SU-DHL-6 (cell line): ENCODE measurements around the gene YEATS4.

Experiments used
- CTCF ChIP-seq: fragments of 200-600 bp; sonication (generic); IDR thresholded peaks from one replicate; pipeline ENCODE4 v1.5.1; 2017; ENCODE audit warnings: antibody characterized with exemption, mild to moderate bottlenecking, low read length, moderate library complexity; ENCODE audit not compliant: insufficient read depth, poor library complexity, severe bottlenecking
- EZH2phosphoT487 ChIP-seq: fragments of 200-600 bp; sonication (generic), shearing (Covaris generic); conservative IDR thresholded peaks from 2 replicates; pipeline ENCODE4 v1.6.1; 2018; ENCODE audit warnings: mild to moderate bottlenecking, antibody characterized with exemption, low read length, moderate library complexity, mixed read lengths

- TF ChIP-seq CTCF (no peak), EZH2phosphoT487 (no peak)
Observed at GRCh38 chr12:69366796-69367195, 7.3 kb downstream of the YEATS4 start.
